Type B pancreatic cell (in vitro differentiated cells): ENCODE measurements around the gene TCF7L2. TPM values are rescaled to one million over a fixed set of nuclear protein-coding genes. Genes with fewer than 3 reads are reported as not detected.

Experiments
- DNase-seq: peaks from one replicate; pipeline ENCODE4 v3.0.0; 2021; ENCODE audit warnings: mixed read lengths; ENCODE audit not compliant: unreplicated experiment; ENCODE audit errors: extremely low spot score
- H3K27ac Mint-ChIP-seq: 2 replicates; pipeline ENCODE4 v1.8.0; 2021; ENCODE audit warnings: mild to moderate bottlenecking, mixed read lengths
- H3K27me3 Mint-ChIP-seq: 2 replicates; pipeline ENCODE4 v1.8.0; 2021; ENCODE audit warnings: mixed read lengths
- H3K36me3 Mint-ChIP-seq: 2 replicates; pipeline ENCODE4 v1.8.0; 2021; ENCODE audit warnings: mixed read lengths
- H3K4me1 Mint-ChIP-seq: one replicate; pipeline ENCODE4 v1.8.0; 2021; ENCODE audit warnings: mixed read lengths; ENCODE audit not compliant: unreplicated experiment
- H3K4me3 Mint-ChIP-seq: 2 replicates; pipeline ENCODE4 v1.8.0; 2021; ENCODE audit warnings: mild to moderate bottlenecking, mixed read lengths
- H3K9me3 Mint-ChIP-seq: 2 replicates; pipeline ENCODE4 v1.8.0; 2021; ENCODE audit warnings: mixed read lengths
- CTCF ChIP-seq: fragments of 200-600 bp; sonication (generic); conservative IDR thresholded peaks from 2 replicates; pipeline ENCODE4 v1.5.0; 2021; ENCODE audit warnings: antibody characterized with exemption, mild to moderate bottlenecking
- total RNA-seq: library from RNA; stranded (reverse); gene quantifications from 2 replicates; pipeline ENCODE4 v1.2.1, GENCODE V29; 2021; ENCODE audit warnings: low replicate concordance

Gene TCF7L2
- total RNA-seq, 1 donor from 2014 or later = 39.7 TPM

DNA sequence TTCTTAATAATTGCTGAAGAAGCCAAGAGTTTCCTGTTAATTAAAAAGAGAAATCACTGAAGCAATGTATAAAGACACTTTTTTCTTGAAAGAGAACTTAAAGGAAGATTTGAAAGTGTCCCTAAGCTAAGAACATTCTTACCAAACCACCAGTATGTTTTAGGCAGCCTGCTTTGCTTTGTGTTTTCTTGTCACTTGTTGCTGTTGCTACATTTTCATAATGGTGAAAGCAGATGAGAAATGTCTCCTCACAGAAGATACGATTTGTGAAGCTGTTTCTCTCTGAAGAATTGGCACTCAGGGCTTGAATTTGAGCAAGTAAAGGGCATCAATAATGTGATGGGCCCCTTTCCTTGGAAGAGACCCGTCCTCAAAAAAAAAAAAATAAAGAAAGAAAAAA lies 30.9 kb downstream of the TCF7L2 start:
- H3K27me3 Mint-ChIP-seq = peaks cover 13% of the 10 kb centered on the region
- peaks cover 19% of the 10 kb centered on the region for H3K36me3 Mint-ChIP-seq
- no peaks in the 10 kb centered on the region for H3K9me3 Mint-ChIP-seq
- no peak overlapping the region for H3K4me3 Mint-ChIP-seq
- no peak overlapping the region for H3K27ac Mint-ChIP-seq
- TF ChIP-seq CTCF = no peak
- H3K4me1 Mint-ChIP-seq = peaks cover 52% of the 10 kb centered on the region
- no peak for DNase-seq

DNA sequence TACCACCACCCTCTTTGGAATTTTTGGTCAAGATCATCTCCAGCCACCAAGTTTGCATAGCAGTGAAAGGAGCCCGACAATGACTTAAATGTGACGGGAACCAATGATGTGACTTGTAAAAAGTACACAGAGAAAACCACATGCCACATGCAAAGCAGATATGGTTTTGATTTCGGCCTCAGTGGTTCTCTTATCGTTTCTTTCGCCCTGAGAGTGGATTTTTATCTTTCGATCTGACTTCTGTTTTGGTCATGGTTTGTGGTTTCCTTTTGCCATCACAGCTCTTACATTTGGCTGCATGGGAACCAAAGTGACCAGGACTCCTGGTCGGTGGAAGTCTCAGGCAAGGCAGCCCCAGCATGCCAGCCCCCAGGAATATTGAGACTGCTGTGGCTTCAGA lies 31.5 kb downstream of the TCF7L2 start:
- Mint-ChIP-seq H3K27me3 (peaks cover 13% of the 10 kb centered on the region), H3K4me1 (peaks cover 54% of the 10 kb centered on the region), H3K4me3 (no peak overlapping the region), H3K27ac (no peak overlapping the region), H3K9me3 (no peaks in the 10 kb centered on the region), H3K36me3 (peaks cover 15% of the 10 kb centered on the region)
- no peak for DNase-seq
- TF ChIP-seq CTCF = no peak

- Mint-ChIP-seq H3K9me3 (no peaks in the 10 kb centered on the region), H3K4me1 (peaks cover 55% of the 10 kb centered on the region), H3K36me3 (peaks cover 11% of the 10 kb centered on the region), H3K27me3 (peaks cover 7% of the 10 kb centered on the region), H3K4me3 (no peak overlapping the region), H3K27ac (no peak overlapping the region)
- no peak for TF ChIP-seq CTCF
- DNase-seq = no peak
Observed at GRCh38 chr10:112983444-112984056, 33.5 kb downstream of the TCF7L2 start.

DNA sequence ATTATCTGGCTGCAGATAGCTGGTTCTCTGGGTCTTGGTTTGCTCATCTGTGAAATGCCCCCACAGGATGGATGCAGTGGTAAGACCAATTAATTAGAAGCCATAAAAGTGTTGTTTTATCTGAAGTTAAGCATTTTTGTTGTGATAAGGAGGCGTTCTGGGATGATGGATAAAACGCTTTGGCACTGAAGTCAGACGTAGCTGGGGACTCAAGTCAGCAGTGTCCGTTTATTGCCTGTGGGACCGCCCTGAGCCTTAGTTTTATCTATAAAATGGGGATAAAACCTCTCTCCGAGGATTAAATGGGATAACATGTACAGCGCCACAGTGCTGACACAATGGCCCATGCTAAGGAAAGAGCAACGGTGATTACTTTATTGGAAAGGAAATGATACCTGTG lies 34.7 kb downstream of the TCF7L2 start:
- peaks cover 65% of the 10 kb centered on the region for H3K4me1 Mint-ChIP-seq
- no peaks in the 10 kb centered on the region for H3K9me3 Mint-ChIP-seq
- H3K36me3 Mint-ChIP-seq = peaks cover 14% of the 10 kb centered on the region
- no peak for TF ChIP-seq CTCF
- peaks cover 7% of the 10 kb centered on the region for H3K27me3 Mint-ChIP-seq
- no peak overlapping the region for H3K27ac Mint-ChIP-seq
- peak overlapping the region; percentile 38 for H3K4me3 Mint-ChIP-seq
- DNase-seq = no peak

GRCh38 chr10:112985690-112986543 lies 35.9 kb downstream of the TCF7L2 start:
- Mint-ChIP-seq H3K27ac (peak overlapping the region; percentile 64), H3K27me3 (peaks cover 4% of the 10 kb centered on the region)

More at GRCh38 chr10:112985690-112986543, 35.9 kb downstream of the TCF7L2 start:
- H3K4me1 Mint-ChIP-seq = peaks cover 61% of the 10 kb centered on the region
- no peaks in the 10 kb centered on the region for H3K9me3 Mint-ChIP-seq
- peaks cover 7% of the 10 kb centered on the region for H3K36me3 Mint-ChIP-seq
- peak overlapping the region; percentile 51 for H3K4me3 Mint-ChIP-seq
- no peak for TF ChIP-seq CTCF
- DNase-seq = no peak
